ENCODE data around the gene SCFD2. TPM values are rescaled to one million over a fixed set of nuclear protein-coding genes. Genes with fewer than 3 reads are reported as not detected.

SCFD2 gene
- total RNA-seq, 1 experiment from 2014 or later: 8.4 TPM

GRCh38 chr4:53281438-53281837 lies 84.4 kb downstream of the SCFD2 start:
- intact Hi-C loops (cut with micrococcal nuclease; ENCODE audit: unreplicated experiment): no loop called here
- ChIA-PET CTCF (no interaction called here), POLR2A (ENCODE audit: low non-redundant PET) (no interaction called here)
- Histone ChIP-seq H3K27me3 (replicated peaks; ENCODE audit: insufficient read depth, low read depth, low read length, poor library complexity) (no peaks in the 10 kb centered on the region), H3K27ac (ENCODE audit: low read depth, low read length, poor library complexity, severe bottlenecking) (no peak overlapping the region), H3K36me3 (ENCODE audit: insufficient read depth, low read length, poor library complexity, severe bottlenecking) (no peaks in the 10 kb centered on the region), H3K4me3 (ENCODE audit: low read depth, low read length, poor library complexity, severe bottlenecking) (no peak overlapping the region), H3K4me1 (ENCODE audit: insufficient read depth, low read length, poor library complexity, severe bottlenecking) (no peaks in the 10 kb centered on the region), H3K9me3 (ENCODE audit: low read depth, low read length, poor library complexity, severe bottlenecking) (no peaks in the 10 kb centered on the region)
- no peak for DNase-seq (ENCODE audit: low spot score)
- no peak for TF ChIP-seq EZH2 (IDR thresholded peaks at IDR 0.05; ENCODE audit: borderline replicate concordance, low read depth, low read length, poor library complexity, severe bottlenecking)
- TF ChIP-seq, protein P1, sequence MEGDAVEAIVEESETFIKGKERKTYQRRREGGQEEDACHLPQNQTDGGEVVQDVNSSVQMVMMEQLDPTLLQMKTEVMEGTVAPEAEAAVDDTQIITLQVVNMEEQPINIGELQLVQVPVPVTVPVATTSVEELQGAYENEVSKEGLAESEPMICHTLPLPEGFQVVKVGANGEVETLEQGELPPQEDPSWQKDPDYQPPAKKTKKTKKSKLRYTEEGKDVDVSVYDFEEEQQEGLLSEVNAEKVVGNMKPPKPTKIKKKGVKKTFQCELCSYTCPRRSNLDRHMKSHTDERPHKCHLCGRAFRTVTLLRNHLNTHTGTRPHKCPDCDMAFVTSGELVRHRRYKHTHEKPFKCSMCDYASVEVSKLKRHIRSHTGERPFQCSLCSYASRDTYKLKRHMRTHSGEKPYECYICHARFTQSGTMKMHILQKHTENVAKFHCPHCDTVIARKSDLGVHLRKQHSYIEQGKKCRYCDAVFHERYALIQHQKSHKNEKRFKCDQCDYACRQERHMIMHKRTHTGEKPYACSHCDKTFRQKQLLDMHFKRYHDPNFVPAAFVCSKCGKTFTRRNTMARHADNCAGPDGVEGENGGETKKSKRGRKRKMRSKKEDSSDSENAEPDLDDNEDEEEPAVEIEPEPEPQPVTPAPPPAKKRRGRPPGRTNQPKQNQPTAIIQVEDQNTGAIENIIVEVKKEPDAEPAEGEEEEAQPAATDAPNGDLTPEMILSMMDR (conservative IDR thresholded peaks at IDR 0.05; ENCODE audit: low read depth, low read length): no peak
- no TSS peak for BruUV-seq (replicated peaks)

DNA sequence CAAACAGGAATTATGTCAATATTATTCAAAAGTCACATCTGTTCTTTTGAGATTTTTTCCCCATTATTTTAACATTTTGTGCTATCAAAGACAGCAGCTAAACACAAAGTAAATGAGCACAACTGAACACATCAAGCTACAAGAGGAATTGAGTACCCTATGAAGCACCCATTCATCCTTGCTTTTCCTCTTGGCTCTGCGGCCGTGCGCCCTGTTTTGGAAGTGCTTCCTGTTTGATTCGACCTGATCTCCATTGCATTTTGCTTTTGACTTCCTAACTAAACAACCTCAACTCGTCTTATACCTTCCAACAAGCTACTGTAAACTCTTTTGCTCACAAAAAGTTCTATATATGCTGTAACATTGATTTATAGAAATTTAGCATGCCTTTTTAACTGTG lies 85.0 kb downstream of the SCFD2 start:
- H3K27me3 ChIP-seq (replicated peaks; ENCODE audit: insufficient read depth, low read depth, low read length, poor library complexity): no peaks in the 10 kb centered on the region
- no peaks in the 10 kb centered on the region for H3K36me3 ChIP-seq (ENCODE audit: insufficient read depth, low read length, poor library complexity, severe bottlenecking)
- no peak overlapping the region for H3K4me3 ChIP-seq (ENCODE audit: low read depth, low read length, poor library complexity, severe bottlenecking)
- TF ChIP-seq, protein P1 (conservative IDR thresholded peaks at IDR 0.05; ENCODE audit: low read depth, low read length): no peak
- TF ChIP-seq EZH2 (IDR thresholded peaks at IDR 0.05; ENCODE audit: borderline replicate concordance, low read depth, low read length, poor library complexity, severe bottlenecking): no peak
- POLR2A ChIA-PET (ENCODE audit: low non-redundant PET): no interaction called here
- no peak for DNase-seq (ENCODE audit: low spot score)
- intact Hi-C loops (cut with micrococcal nuclease; ENCODE audit: unreplicated experiment): no loop called here
- no TSS peak for BruUV-seq (replicated peaks)
- H3K9me3 ChIP-seq (ENCODE audit: low read depth, low read length, poor library complexity, severe bottlenecking): no peaks in the 10 kb centered on the region
- CTCF ChIA-PET: no interaction called here
- no peak overlapping the region for H3K27ac ChIP-seq (ENCODE audit: low read depth, low read length, poor library complexity, severe bottlenecking)
- H3K4me1 ChIP-seq (ENCODE audit: insufficient read depth, low read length, poor library complexity, severe bottlenecking): no peaks in the 10 kb centered on the region

GRCh38 chr4:53274609-53275268 lies 91.1 kb downstream of the SCFD2 start:
- no peaks in the 10 kb centered on the region for H3K36me3 ChIP-seq (ENCODE audit: insufficient read depth, low read length, poor library complexity, severe bottlenecking)
- no TSS peak for BruUV-seq (replicated peaks)
- ChIA-PET CTCF (no interaction called here), POLR2A (ENCODE audit: low non-redundant PET) (no interaction called here)
- no peaks in the 10 kb centered on the region for H3K4me1 ChIP-seq (ENCODE audit: insufficient read depth, low read length, poor library complexity, severe bottlenecking)
- DNase-seq (ENCODE audit: low spot score): no peak
- H3K4me3 ChIP-seq (ENCODE audit: low read depth, low read length, poor library complexity, severe bottlenecking): no peak overlapping the region
- intact Hi-C loops (cut with micrococcal nuclease; ENCODE audit: unreplicated experiment): no loop called here
- no peaks in the 10 kb centered on the region for H3K9me3 ChIP-seq (ENCODE audit: low read depth, low read length, poor library complexity, severe bottlenecking)
- TF ChIP-seq, protein P1 (conservative IDR thresholded peaks at IDR 0.05; ENCODE audit: low read depth, low read length): no peak
- TF ChIP-seq EZH2 (IDR thresholded peaks at IDR 0.05; ENCODE audit: borderline replicate concordance, low read depth, low read length, poor library complexity, severe bottlenecking): no peak
- H3K27ac ChIP-seq (ENCODE audit: low read depth, low read length, poor library complexity, severe bottlenecking): no peak overlapping the region
- H3K27me3 ChIP-seq (replicated peaks; ENCODE audit: insufficient read depth, low read depth, low read length, poor library complexity): no peaks in the 10 kb centered on the region

Data from A673 (cell line).